ENCODE data around the gene ZC3H14.

Gene ZC3H14

DNA sequence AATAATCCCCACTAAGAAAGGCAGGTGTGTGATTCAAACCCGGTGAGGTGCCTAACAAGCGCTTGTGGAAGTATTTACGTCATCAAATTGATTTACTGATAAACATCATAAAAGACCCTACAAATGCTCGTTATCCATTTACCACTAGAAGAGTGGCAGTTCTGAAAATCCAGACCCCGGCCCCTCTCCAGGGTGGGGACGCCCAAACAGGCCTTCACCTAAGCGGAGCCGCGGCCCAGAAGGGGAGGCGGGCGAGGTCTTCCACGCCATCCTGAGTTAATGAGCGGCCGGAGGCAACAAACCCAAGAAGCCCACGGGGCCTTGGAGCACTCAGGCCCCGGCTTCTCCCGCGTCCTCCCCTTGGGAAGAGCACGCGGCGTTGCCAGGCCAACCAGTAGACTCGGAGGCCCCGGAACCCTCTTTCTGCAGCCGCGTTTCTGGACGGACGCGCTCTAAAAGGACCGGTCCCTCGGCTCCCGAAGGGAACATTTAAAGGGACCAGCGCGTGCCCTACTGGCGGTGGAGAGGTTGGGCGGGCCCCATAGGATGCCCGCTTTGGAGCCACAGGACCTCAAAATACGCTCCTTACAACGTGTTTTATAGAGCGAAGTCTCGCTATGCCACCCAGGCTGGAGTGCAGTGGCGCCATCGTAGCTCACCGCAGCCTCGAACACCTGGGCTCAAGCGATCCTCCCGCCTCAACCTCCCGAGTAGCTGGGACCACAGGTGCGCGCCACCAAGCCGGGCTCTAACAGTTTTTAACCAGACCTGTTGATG lies 11.6 kb upstream of the ZC3H14 start:
- DNase-seq (ENCODE audit: low read depth in 4 of 4, low spot score in 1 of 4) = peak in 3 of 4 experiments; percentile 42 to 50 (median 49)

DNA sequence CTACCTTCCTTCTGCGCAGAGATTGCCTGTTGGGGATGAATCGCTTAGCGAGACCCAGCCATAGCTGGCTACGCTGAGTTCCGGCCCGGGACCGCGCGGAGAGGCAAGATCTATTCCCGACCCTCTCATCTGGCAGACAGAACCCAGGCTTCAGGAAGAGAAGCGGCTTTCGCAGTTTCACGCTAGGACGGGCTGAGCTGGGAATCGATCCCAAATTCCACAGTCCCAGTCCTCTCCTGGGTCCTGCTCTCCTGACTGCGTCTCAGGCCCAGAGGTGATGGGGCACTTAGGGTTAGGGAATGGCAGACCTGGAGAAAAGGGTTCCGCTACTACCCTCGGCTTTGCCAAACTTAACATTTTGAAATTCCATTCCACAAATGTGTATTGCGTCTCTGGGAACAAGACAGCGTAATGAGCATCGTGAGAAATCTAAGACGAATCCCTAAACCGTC lies 10.8 kb upstream of the ZC3H14 start:
- no peak for DNase-seq (ENCODE audit: low read depth in 4 of 4, low spot score in 1 of 4)

DNA sequence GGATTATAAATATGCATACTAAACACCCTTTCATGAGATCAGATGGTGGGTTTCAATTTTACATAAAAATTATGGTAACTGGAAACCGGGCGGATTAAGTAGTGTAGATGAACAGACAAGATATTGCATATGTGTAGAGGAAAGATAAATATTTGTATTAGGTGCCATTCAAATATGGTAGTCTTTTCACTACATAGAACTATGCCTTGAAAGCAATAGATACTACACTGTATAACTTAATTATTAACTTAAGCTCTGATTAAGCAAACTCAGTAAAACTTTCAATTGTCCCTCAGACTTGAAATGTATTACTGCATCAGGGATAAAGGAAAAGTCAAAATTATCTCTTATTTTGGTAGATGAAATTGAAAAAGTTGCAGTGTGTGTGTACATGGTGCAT lies 10.0 kb upstream of the ZC3H14 start:
- DNase-seq (ENCODE audit: low read depth in 4 of 4, low spot score in 1 of 4) = no peak

DNA sequence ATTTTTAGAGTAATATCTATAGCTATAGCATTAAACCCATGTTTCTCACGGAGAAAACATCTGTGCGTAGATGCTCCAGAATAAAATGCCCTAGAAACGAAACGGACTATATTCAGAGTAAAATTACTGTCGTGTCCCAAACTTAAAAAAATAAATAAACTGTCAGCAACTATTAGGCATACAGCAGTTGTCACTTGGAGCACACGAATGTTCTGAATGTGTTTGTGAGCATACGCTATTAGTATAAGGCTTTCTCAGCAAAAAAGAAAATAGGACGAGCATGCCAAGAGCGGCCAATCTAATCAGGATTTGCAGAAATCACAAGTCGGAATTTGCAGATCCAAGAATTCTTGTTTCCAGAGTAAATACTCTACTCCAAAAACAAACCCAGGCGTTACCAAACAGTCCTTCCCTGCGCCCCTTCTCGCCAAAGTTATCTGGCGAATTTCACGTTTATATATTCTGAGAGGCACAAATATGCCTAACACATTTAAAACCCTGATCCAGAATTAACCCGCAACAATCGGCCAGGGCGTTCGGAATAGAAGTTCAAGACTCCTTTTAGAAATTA lies 8.9 kb upstream of the ZC3H14 start:
- DNase-seq (ENCODE audit: low read depth in 4 of 4, low spot score in 1 of 4) = no peak

DNA sequence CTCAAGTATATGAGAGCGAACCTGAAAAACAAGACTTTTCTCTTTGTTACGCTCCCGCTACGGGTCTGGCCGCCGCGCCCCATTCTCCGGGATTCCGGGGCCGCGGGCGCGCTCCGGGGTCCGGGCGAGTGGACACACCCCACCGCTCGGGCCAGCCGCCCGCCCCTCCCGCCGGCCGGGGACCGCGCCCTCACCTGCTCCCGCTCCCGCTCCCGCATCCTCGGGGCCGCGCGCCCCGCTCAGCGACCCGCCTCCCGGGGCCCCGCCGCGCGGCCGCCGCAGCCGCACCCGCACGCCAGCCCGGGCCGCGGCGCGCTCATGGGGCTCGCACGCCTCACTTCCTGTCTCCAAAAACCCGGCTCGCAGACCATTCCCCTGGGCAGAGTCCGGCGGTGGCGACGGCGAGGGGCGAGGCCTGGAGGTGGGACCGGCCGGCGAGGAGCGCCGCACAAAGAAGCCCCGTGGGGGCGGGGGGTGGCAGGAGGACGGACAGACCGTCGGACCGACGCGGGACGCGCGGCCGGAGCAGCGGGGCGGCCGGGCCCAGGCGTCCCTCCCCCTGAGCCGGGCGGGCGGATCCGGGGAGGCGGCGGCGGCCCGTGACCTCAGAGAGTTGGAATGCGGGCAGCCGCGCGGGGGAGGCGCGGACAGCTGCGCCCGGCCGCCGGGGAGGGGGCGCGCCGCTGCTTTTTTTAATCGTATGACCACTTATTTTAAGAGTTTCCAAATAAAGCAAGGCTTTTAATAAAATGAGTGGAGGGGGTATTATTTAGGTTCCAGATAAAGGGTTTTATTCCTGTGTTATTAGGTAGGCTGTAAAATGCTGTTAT lies 8.2 kb upstream of the ZC3H14 start, which contains the start of gene PTPN21:
PTPN21 (minus strand) TSS at position 551 of the 830 bp plus-strand sequence. CDS start 4,590 bp downstream, outside the sequence.
- no peak for DNase-seq (ENCODE audit: low read depth in 4 of 4, low spot score in 1 of 4)

DNA sequence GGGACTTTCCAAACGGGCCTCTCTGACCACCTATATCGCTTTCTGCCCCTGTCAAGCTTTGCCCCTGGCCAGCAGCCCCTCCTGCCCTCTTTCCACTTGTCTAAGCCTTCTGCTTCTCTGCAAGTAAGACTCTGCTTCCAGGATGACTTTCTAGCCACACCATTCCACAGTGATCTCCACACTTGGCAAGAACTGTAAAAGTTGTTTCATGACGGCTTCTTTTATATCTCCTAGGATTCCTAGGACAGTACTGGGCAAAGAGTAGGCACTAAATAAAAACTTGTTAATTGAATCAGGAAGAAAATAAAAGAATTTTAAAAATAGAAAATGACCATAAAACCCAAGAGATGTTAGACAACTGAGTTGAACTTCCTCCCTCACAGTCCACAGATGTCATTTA lies 6.3 kb upstream of the ZC3H14 start:
- DNase-seq (ENCODE audit: low read depth in 4 of 4, low spot score in 1 of 4) = no peak

DNA sequence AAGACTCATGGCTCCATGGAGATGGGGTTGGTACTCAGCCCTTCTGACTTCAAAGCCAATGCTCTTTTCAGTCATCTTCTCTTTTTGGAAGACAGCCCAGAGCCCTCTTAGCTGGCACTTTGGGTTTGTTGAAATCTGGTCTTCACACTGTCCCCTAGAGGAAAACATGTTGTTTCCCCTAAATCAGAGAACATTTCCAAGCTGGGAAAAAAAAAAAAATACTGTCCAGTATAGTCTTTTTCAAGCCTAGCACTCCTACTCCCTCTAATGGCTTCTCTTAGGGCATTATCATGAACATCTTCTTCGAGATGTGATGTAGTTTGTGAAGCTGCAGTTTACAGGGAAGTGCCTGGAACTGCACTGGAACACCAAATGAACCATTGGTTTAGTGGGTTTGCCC lies 3.0 kb upstream of the ZC3H14 start:
- no peak for DNase-seq (ENCODE audit: low read depth in 4 of 4, low spot score in 1 of 4)

DNA sequence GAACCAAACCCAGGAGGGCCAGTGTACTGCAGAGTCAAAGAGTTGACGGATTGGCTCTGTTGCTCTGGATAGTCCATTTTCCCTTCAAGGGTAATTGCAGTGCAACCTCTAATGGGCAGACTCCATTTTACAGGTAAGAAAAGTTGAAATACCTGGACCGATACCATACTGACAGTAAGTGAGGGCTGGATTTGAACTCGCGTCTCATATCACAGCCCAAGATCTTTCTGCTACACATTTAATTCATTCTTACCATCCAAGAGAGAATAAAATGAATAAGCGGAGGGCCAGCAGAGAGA lies 356 bp upstream of the ZC3H14 start:
- DNase-seq (ENCODE audit: low read depth in 4 of 4, low spot score in 1 of 4) = no peak

DNA sequence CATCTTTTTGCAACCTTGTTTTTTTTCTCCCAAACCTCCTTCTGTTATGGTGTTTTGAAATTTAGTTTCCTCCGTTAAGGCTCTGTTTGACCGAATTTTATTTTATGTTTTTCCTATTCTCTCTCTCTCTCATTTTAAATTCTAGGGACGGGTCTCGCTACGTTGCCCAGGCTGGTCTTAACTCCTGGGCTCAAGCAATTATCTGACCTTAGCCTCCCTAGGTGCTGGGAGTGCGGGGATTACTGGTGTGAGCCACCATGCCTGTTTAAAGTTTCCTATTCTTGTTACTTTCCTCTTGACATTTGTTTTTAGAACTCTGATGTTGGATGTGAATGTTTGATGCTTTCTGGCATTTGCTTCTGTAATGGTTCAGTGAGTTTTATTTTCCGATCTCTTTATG lies 1.0 kb downstream of the ZC3H14 start:
- DNase-seq (ENCODE audit: low read depth in 4 of 4, low spot score in 1 of 4) = no peak

DNA sequence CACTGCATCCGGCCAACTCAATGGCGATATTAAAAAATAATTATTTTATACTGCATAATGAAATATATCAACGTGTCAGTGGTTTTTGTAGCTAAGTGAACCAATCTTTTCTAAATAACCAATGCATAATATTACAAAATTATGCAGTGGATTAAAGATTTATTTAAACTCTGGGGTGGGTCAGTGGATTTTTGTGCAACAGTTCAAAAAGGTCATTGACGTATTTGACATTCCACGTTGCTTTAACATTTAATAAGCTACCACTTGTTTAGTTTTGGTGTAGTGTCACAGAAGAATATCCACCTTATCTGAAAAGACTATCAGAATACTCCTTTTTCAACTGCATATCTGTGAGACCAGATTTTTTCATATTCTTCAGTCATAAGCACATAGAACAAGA lies 2.6 kb downstream of the ZC3H14 start:
- no peak for DNase-seq (ENCODE audit: low read depth in 4 of 4, low spot score in 1 of 4)

DNA sequence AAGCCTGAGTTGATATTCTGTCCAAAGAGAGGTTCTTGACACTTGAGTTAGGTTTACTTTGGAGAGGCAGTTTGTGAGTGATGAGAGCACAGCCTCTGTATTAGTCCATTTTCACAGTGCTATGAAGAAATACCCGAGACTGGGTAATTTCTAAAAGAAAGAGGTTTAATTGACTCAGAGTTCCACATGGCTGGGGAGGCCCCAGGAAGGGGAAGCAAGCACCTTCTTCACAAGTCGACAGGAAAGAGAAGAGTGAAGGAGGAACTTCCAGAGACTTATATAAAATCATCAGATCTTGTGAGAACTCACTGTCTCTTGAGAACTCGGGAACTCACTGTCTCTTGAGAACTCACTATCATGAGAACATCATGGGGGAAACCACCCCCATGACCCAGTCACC lies 5.4 kb downstream of the ZC3H14 start:
- DNase-seq (ENCODE audit: low read depth in 4 of 4, low spot score in 1 of 4) = no peak

DNA sequence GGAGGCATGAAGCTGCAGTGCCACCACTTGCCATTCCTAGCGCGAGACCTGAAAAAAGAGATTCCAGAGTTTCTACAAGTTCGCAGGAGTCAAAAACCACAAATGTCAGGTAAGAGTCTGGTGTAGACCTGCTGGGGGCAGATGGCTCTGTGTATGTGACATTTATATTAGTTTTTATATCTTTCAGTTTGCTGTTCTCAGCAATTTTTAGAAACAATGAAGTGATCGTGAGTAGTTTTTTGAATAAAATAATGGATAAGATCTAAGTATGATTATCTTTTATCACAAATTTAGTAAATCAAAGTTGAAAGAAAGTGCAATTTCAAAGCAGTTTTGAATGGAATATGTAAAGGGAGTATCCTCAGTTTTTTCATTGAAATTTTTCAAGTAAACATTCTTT lies 9.3 kb downstream of the ZC3H14 start:
- DNase-seq (ENCODE audit: low read depth in 4 of 4, low spot score in 1 of 4) = no peak

DNA sequence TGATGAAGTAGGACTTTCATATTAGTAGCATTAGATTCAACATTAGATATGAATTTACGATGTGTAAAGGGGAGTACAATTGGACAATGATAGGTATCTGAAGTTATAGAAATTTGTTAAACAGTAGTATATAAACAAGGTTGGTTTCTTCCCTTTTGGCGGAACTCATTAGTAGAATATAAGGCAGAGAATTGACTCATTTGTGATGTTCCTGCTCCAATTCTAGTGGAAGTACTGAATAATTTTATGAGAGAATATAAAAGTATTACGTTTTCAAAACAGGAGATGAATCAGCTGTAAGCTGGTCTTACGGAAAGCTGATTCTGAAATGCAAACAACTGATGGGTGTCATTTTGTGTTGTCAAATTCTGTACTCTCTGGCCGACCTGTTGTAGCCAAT lies 13.4 kb downstream of the ZC3H14 start:
- no peak for DNase-seq (ENCODE audit: low read depth in 4 of 4, low spot score in 1 of 4)

DNA sequence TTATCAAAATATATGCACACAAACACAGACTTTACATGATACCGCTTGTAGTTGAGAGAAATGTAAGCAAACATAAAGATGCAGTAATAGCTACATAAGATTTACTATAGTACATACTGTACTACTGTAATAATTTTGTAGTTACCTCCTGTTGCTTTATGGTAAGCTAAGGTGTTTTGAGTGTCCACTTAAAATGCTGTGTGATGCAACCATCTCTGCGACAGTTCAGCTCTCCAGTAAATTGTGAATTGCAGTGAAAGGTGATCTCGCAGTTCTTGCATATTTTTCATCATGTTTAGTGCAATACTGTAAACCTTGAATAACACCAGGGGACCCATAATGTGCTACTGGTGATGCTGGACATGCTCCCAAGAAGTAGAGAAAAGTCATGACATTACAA lies 21.6 kb downstream of the ZC3H14 start:
- DNase-seq (ENCODE audit: low read depth in 4 of 4, low spot score in 1 of 4) = no peak

DNA sequence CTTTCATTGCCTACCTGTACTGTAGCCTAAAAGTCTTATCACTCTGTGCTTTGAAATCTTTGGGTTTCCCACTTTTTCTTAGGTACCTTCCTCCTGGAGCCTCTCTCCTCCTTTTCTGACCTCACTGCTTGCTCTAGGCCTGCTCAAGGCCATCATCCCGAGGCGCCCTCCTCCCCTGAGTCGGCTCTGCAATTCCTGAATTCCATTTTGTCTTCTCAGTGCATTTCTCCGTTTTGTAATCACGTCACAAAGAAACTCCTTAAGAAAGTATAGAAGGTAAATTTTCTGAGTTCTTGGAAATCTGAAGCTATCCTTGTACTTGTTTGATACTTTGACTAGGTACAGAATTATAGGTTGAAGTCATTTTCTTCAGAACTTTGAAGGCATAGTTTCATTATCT lies 25.2 kb downstream of the ZC3H14 start:
- no peak for DNase-seq (ENCODE audit: low read depth in 4 of 4, low spot score in 1 of 4)

DNA sequence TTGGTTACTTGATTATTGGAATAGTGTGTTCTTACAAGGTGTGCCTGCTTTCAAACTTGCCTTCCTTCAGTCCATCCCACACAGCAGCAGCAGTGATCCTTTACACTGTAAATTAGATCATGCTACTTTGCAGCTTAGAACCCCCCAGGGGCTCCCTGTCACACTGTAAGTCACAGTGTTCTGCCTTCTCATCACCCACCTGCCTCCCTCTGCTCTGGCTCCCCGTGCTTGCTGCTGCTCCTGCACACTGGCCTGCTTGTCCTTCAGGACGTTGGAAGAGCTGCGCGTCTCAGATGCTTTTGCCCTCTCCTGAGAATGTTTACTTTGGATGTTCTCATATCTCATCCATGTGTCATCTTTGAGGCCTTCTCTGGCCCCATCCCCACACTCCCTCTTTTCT lies 27.3 kb downstream of the ZC3H14 start:
- no peak for DNase-seq (ENCODE audit: low read depth in 4 of 4, low spot score in 1 of 4)

DNA sequence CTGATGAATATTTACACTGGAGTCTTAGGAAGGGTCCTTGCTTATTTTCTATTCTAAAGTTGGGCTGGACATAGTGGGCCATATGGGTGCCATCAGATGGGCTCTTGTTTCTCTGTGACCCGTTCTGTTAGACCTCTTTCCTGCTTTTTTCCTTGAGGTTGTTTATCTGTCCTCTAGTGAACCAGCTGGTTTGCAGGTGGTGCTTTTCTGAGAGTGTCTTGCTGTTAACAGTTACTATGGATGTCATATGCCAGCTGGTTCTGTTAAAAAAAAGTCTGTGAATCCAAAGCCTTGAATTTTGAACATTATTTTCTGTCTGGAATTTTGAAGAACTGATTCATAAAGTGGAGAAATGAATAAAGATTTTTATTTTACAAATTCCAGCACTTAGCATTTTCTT lies 29.2 kb downstream of the ZC3H14 start:
- DNase-seq (ENCODE audit: low read depth in 4 of 4, low spot score in 1 of 4) = no peak

DNA sequence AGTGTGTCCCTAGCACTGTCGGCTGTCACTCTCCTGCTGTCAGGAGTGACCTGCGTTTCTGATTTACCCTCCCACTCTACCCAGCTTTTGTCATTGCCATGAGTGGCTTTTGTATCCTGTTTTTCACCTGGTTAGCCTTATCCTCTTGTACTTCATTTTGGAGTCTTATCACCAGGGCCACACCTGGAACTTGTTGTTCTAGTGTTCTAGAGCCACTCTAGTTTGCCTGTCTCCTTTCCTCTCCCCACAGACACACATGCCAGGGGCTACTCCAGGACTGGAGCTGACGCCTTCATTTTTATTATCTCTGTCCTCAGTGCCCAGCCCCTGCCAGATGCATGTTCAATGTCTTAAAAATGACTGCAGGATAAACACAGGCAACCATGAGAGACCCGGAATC lies 34.2 kb downstream of the ZC3H14 start:
- DNase-seq (ENCODE audit: low read depth in 4 of 4, low spot score in 1 of 4) = no peak

DNA sequence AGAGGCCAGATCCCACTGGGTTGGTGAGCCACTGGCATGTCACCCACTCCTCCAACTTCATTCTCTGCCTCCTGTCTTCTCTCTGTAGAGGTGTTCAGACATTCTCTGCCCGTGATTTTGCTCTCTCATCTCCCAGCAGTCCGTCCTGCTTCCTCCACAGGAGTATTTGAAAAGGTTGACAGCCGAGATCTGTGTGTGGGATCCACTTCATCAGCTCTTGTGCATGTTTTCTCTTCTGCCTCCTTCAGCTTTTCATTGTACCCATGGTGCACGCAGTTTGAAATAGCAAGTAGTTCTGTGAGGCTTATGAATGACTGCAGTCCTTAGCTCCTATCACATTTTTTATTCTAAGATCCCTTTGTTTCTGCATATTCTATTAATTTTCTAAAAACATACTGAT lies 34.8 kb downstream of the ZC3H14 start:
- DNase-seq (ENCODE audit: low read depth in 4 of 4, low spot score in 1 of 4) = no peak

DNA sequence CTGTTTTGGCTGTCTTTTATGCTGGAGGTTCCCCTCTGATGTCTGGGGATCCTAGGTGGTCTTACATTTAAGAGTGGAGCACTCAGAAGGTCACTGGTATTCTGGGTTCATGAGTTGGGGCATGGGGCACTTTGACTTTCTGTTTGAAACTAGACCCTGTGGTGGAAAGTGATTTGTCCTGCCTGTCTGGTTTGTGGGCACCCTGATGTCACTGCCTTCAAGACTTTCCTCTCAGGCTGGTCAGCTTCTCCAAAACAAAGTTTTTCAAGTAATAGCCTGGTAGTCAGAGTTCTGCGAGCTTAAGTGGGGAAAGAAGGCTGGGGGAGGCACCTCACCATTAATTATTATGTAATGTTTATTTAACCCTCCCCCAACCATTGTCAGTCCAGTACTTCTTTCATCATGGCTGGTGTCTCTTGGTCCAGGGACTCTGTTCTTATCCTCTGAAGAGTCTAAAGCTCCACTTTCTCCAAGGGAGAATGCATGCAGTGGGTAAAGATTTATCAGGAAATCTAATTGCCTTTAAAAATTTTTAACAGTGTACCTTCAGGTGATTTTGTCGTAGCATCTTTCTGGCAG lies 35.3 kb downstream of the ZC3H14 start:
- no peak for DNase-seq (ENCODE audit: low read depth in 4 of 4, low spot score in 1 of 4)

DNA sequence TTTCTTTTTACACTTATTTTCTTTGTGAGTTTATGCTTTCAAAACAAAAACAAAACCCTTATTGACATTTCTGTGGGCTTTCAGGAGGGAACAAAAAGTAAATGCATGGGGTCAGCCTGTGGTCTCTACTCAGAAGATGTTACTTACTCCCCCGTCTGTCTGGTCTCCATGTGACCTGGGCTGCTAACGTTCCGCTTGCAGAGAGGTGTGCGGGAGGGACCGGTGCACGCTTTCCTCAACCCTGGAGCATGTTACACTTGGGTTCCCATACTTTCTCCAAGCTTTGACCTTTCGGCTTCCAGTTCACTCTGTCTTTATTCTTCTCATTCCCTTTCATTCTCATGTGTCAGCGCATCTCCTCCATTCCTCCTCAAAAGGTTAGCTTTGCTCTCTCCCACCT lies 36.5 kb downstream of the ZC3H14 start:
- DNase-seq (ENCODE audit: low read depth in 4 of 4, low spot score in 1 of 4) = no peak

Data from stimulated activated CD4-positive, alpha-beta T cell treated with anti-CD3 and anti-CD28 coated beads, Interleukin-1b, Interleukin-23, amount 100 ng/mL, for 24 hours (primary cell).